GM12865 (cell line): ENCODE data around the gene DOCK2.
A peak's percentile ranks its signal among the peaks of the same experiment; 100 is the strongest.
"Not testable (repeated sequence)": the region's sequence is repeated elsewhere in the genome, so short reads cannot be mapped to it uniquely, and the experiment has no call there.

ENCODE experiments used
- DNase-seq: peaks from one replicate; pipeline ENCODE4 v3.0.0; 2010; ENCODE audit warnings: low read depth
- H3K4me3 ChIP-seq: 2 replicates; pipeline ENCODE4 v1.5.1; 2011; ENCODE audit warnings: mild to moderate bottlenecking, low read depth, low read length, control low read depth
- CTCF ChIP-seq: IDR thresholded peaks from 2 replicates; pipeline ENCODE4 v1.5.1; 2011; ENCODE audit warnings: low read length, control low read depth, low read depth, inconsistent platforms; ENCODE audit not compliant: insufficient read depth; ENCODE audit errors: missing control alignments

The DOCK2 gene

GRCh38 chr5:169656125-169656901 is 19.2 kb downstream of the DOCK2 start:
- peak; percentile 91 for DNase-seq
- TF ChIP-seq CTCF: no peak
- no peak overlapping the region; the same call in 1 of the 2 replicates for H3K4me3 ChIP-seq

- TF ChIP-seq CTCF: no peak
- peak; percentile 45 for DNase-seq
- H3K4me3 ChIP-seq: no peak overlapping the region
Measured at GRCh38 chr5:169657127-169657526, 20.1 kb downstream of the DOCK2 start.

GRCh38 chr5:169662451-169662850 is 25.4 kb downstream of the DOCK2 start:
- not testable (repeated sequence) for H3K4me3 ChIP-seq, DNase-seq

GRCh38 chr5:169663537-169663936 is 26.5 kb downstream of the DOCK2 start:
- DNase-seq: no peak

GRCh38 chr5:169666365-169666764 is 29.3 kb downstream of the DOCK2 start:
- DNase-seq: no peak
- H3K4me3 ChIP-seq: no peak overlapping the region
- TF ChIP-seq CTCF: no peak

More at GRCh38 chr5:169663537-169663936, 26.5 kb downstream of the DOCK2 start:
- no peak for TF ChIP-seq CTCF
- H3K4me3 ChIP-seq: no peak overlapping the region

GRCh38 chr5:169667896-169668674 is 31.0 kb downstream of the DOCK2 start:
- no peak overlapping the region for H3K4me3 ChIP-seq
- DNase-seq: no peak
- TF ChIP-seq CTCF: no peak

GRCh38 chr5:169668732-169669131 is 31.7 kb downstream of the DOCK2 start:
- H3K4me3 ChIP-seq: no peak overlapping the region
- no peak for DNase-seq
- TF ChIP-seq CTCF: no peak
